OCI-LY3 (cell line): ENCODE results near the gene WDR91.

Experiments
- H2AFZ ChIP-seq: fragments of 200-600, 300-600 bp; shearing (Covaris generic); 2 replicates; pipeline ENCODE4 v1.6.0; 2014; ENCODE audit warnings: antibody characterized with exemption, low read depth, low read length
- H3K27ac ChIP-seq: fragments of 200-600, 300-600 bp; sonication (generic); 2 replicates; pipeline ENCODE4 v1.5.1; 2014; ENCODE audit warnings: mild to moderate bottlenecking, low read length, moderate library complexity, mixed read lengths
- H3K27me3 ChIP-seq: fragments of 200-600, 300-600 bp; sonication (generic); 2 replicates; pipeline ENCODE4 v1.6.1; 2014; ENCODE audit warnings: low read depth, low read length, mixed read lengths
- H3K36me3 ChIP-seq: fragments of 200-600, 300-600 bp; sonication (generic); replicated peaks from 2 replicates; pipeline ENCODE3; 2014; ENCODE audit warnings: low read depth, low read length, mixed read lengths
- H3K4me1 ChIP-seq: fragments of 300-600, 200-600 bp; sonication (generic); 2 replicates; pipeline ENCODE4 v1.6.1; 2014; ENCODE audit warnings: low read length, mixed read lengths
- H3K4me2 ChIP-seq: fragments of 200-600, 300-600 bp; sonication (generic); 2 replicates; pipeline ENCODE4 v1.6.1; 2014; ENCODE audit warnings: low read length, mixed read lengths
- H3K4me3 ChIP-seq: fragments of 300-600, 200-600 bp; sonication (generic); 2 replicates; pipeline ENCODE4 v1.5.1; 2014; ENCODE audit warnings: antibody characterized with exemption, mild to moderate bottlenecking, low read length, moderate library complexity
- H3K79me2 ChIP-seq: fragments of 300-600, 200-600 bp; shearing (Covaris generic); 2 replicates; pipeline ENCODE4 v1.6.1; 2014; ENCODE audit warnings: mild to moderate bottlenecking, low read length, mixed read lengths
- H3K9ac ChIP-seq: fragments of 300-600, 200-600 bp; shearing (Covaris generic); 2 replicates; pipeline ENCODE4 v1.6.0; 2014; ENCODE audit warnings: mild to moderate bottlenecking, low read length, moderate library complexity
- H3K9me3 ChIP-seq: fragments of 200-600, 300-600 bp; shearing (Covaris generic); 2 replicates; pipeline ENCODE4 v1.6.1; 2014; ENCODE audit warnings: low read length, mixed read lengths; ENCODE audit not compliant: insufficient read depth
- H4K20me1 ChIP-seq: fragments of 200-600, 300-600 bp; sonication (generic); 2 replicates; pipeline ENCODE4 v1.6.1; 2016; ENCODE audit warnings: low read length, mixed read lengths; ENCODE audit not compliant: insufficient read depth
- EZH2phosphoT487 ChIP-seq: fragments of 200-600 bp; shearing (Covaris generic); IDR thresholded peaks from 2 replicates; pipeline ENCODE4 v1.6.1; 2018; ENCODE audit warnings: antibody characterized with exemption, mixed run types, low read depth
- TF ChIP-seq, protein P1 (sequence below): fragments of 200-600, 300-600 bp; sonication (generic); IDR thresholded peaks from 2 replicates; pipeline ENCODE4 v1.5.1; 2014; ENCODE audit warnings: antibody characterized with exemption, low read length, low read depth

WDR91 gene

DNA sequence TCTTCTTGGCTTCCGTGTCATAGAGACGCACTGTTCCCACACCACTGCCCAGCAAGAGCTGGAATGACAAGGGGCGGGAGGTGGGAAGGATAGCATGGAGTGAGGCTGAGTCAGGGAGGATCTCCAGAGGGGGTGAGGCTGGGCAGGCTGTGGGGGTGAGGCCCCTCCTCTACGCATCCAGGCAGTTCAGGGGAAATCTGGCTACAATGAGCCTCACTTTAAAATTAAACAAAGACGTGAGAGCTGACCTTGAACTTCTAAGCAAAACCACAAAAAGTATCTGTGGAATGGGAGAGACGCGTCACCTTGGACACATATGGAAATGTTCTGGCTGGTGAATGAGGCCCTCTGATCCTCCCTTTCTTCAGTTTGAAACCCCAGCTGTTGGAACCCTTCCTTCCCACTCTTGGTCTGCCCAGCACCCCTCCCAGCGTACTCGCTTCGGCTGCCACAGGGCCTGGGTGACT is 17.7 kb downstream of the WDR91 start:
- Histone ChIP-seq H3K9me3 (no peaks in the 10 kb centered on the region), H2AFZ (no peak overlapping the region), H3K36me3 (peaks cover 51% of the 10 kb centered on the region), H3K4me1 (peaks cover 22% of the 10 kb centered on the region), H3K27me3 (peaks cover 18% of the 10 kb centered on the region), H3K27ac (no peak overlapping the region), H3K4me3 (no peak overlapping the region), H3K79me2 (no peaks in the 10 kb centered on the region), H3K4me2 (no peak overlapping the region), H3K9ac (no peak overlapping the region), H4K20me1 (no peaks in the 10 kb centered on the region)
- TF ChIP-seq, protein P1, sequence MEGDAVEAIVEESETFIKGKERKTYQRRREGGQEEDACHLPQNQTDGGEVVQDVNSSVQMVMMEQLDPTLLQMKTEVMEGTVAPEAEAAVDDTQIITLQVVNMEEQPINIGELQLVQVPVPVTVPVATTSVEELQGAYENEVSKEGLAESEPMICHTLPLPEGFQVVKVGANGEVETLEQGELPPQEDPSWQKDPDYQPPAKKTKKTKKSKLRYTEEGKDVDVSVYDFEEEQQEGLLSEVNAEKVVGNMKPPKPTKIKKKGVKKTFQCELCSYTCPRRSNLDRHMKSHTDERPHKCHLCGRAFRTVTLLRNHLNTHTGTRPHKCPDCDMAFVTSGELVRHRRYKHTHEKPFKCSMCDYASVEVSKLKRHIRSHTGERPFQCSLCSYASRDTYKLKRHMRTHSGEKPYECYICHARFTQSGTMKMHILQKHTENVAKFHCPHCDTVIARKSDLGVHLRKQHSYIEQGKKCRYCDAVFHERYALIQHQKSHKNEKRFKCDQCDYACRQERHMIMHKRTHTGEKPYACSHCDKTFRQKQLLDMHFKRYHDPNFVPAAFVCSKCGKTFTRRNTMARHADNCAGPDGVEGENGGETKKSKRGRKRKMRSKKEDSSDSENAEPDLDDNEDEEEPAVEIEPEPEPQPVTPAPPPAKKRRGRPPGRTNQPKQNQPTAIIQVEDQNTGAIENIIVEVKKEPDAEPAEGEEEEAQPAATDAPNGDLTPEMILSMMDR, result no peak
- no peak for TF ChIP-seq EZH2phosphoT487

DNA sequence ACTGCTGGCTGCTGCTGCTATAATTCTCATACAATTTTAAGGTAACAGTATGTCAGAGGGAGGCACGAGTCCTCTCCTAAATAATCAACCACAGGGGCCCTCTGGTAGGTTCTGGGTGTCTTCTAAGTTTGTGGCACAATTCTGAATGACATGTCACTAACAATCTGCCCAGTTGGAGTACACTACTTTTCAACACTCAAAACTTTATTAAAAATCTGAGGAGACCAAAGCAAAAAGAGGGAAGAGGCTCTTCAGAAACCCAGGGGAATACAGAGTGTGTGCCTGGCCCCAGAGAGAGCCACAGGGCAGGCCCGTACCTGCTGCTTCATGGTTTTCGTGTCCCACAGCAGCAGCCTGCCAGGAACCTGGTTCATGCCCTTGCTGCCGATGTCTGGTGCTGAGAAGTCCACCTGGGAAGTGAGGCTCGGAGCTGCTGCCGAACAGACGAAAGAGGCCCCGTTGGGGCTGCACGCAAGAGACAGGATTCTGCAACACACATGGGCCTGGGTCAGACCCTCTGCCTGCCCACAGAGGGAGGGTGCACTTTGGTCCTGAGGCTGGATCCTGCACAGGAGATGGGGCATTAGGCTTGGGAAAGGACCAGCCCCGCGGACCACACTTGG is 18.3 kb downstream of the WDR91 start:
- peaks cover 29% of the 10 kb centered on the region for H3K4me1 ChIP-seq
- H4K20me1 ChIP-seq, result no peaks in the 10 kb centered on the region

DNA sequence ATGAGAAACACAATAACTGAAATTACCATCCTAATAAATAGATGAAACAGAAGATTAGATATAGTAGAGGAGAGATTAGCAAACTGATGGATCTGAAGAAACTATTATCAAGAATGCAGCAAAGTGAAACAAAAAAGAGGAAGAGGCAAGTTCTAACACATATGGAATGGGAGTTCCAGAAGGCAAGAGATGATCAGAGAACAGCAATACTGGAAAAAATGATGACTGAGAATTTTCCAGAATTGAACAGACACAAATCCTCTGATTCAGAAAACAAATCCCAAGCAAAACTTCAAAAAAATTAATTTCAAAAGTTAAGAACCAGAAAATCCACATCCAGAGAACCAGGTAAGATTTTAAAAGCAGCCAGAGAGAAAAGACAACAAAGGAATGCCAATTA is 20.6 kb downstream of the WDR91 start:
- TF ChIP-seq, protein P1, result no peak
- TF ChIP-seq EZH2phosphoT487, result no peak
- H3K4me2 ChIP-seq, result no peak overlapping the region
- no peak overlapping the region for H3K4me3 ChIP-seq
- peaks cover 52% of the 10 kb centered on the region for H3K4me1 ChIP-seq
- no peak overlapping the region for H3K9ac ChIP-seq
- peaks cover 18% of the 10 kb centered on the region for H3K27me3 ChIP-seq
- no peaks in the 10 kb centered on the region for H3K79me2 ChIP-seq
- no peaks in the 10 kb centered on the region for H3K9me3 ChIP-seq
- H4K20me1 ChIP-seq, result no peaks in the 10 kb centered on the region
- peaks cover 43% of the 10 kb centered on the region for H3K36me3 ChIP-seq
- no peak overlapping the region for H2AFZ ChIP-seq
- no peak overlapping the region for H3K27ac ChIP-seq

More for the DNA sequence above, 18.3 kb downstream of the WDR91 start:
- H3K4me2 ChIP-seq, result no peak overlapping the region
- no peaks in the 10 kb centered on the region for H3K79me2 ChIP-seq
- H3K36me3 ChIP-seq, result peaks cover 46% of the 10 kb centered on the region
- TF ChIP-seq, protein P1, result no peak
- TF ChIP-seq EZH2phosphoT487, result no peak
- H2AFZ ChIP-seq, result no peak overlapping the region
- H3K4me3 ChIP-seq, result no peak overlapping the region
- H3K27ac ChIP-seq, result no peak overlapping the region
- peaks cover 18% of the 10 kb centered on the region for H3K27me3 ChIP-seq
- no peak overlapping the region for H3K9ac ChIP-seq
- H3K9me3 ChIP-seq, result no peaks in the 10 kb centered on the region

DNA sequence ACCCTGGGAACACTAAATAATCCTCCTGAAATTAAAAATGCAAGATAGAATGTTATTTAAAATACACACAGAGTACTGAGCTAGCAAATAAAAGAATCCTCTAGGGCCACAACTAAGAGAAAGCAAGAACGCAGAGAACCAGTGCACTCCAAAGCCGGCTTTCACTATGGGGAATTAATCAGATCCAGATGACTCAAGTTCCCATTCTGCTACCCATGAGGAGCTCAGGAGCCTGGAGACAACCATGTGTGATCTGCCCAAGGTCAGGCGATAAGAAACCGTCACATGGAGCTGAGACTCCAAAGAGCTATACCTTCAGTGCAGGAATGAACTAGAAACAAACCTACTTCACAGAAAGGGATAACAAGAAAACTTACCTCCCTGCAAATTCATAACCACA is 21.4 kb downstream of the WDR91 start:
- Histone ChIP-seq H3K27me3 (peaks cover 18% of the 10 kb centered on the region), H3K4me3 (no peak overlapping the region), H3K36me3 (peaks cover 49% of the 10 kb centered on the region), H3K9me3 (no peaks in the 10 kb centered on the region), H3K27ac (no peak overlapping the region), H3K79me2 (no peaks in the 10 kb centered on the region), H3K4me1 (peaks cover 59% of the 10 kb centered on the region), H3K4me2 (no peak overlapping the region), H3K9ac (no peak overlapping the region), H2AFZ (no peak overlapping the region), H4K20me1 (no peaks in the 10 kb centered on the region)
- TF ChIP-seq, protein P1, result no peak
- TF ChIP-seq EZH2phosphoT487, result no peak
